Activated naive CD8-positive, alpha-beta T cell treated with anti-CD3 and anti-CD28 coated beads for 36 hours (primary cell): Measurements from ENCODE around the gene NCKAP5. TPM values are rescaled to one million over a fixed set of nuclear protein-coding genes. Genes with fewer than 3 reads are reported as not detected.

Source experiments
- DNase-seq: peaks from one replicate; pipeline ENCODE4 v3.0.0; 2021
- H3K27ac Mint-ChIP-seq: one replicate; pipeline ENCODE4 v1.8.0; 2022; ENCODE audit warnings: mild to moderate bottlenecking, moderate library complexity, mixed read lengths
- H3K27me3 Mint-ChIP-seq: one replicate; pipeline ENCODE4 v1.8.0; 2022; ENCODE audit warnings: mild to moderate bottlenecking, mixed read lengths
- H3K36me3 Mint-ChIP-seq: one replicate; pipeline ENCODE4 v1.8.0; 2021; ENCODE audit warnings: mild to moderate bottlenecking, mixed read lengths
- H3K4me1 Mint-ChIP-seq: one replicate; pipeline ENCODE4 v1.8.0; 2021; ENCODE audit warnings: mixed read lengths
- H3K4me3 Mint-ChIP-seq: one replicate; pipeline ENCODE4 v1.8.0; 2022; ENCODE audit warnings: mild to moderate bottlenecking, moderate library complexity, mixed read lengths
- H3K9me3 Mint-ChIP-seq: one replicate; pipeline ENCODE4 v1.8.0; 2022; ENCODE audit warnings: mixed read lengths
- total RNA-seq, 2 experiments: library from RNA; stranded (reverse); gene quantifications; one replicate each; pipeline ENCODE4 v1.2.3, GENCODE V29; 2021

NCKAP5 gene
- total RNA-seq, 2 experiments from 2014 or later = not detected

DNA sequence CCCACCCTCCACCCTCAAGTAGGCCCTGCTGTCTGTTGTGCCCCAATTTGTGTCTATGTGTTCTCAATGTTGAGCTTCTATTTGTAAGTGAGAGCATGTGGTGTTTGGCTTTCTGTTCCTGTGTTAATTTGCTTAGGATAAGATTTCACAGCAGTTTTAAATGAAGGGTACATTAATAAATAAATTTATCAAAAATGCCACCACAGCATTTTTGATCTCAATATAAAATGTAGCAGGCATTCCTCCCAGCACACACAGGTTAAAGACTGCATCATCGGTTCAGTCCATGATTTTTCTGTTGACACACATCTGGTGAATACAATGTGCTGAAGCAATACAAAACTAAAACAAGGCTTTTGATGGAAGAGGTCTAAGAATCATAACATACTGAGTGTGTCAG lies 486.2 kb downstream of the NCKAP5 start:
- no peak overlapping the region for H3K27ac Mint-ChIP-seq
- no peaks in the 10 kb centered on the region for H3K4me1 Mint-ChIP-seq
- no peak for DNase-seq
- no peak overlapping the region for H3K4me3 Mint-ChIP-seq
- H3K27me3 Mint-ChIP-seq = no peaks in the 10 kb centered on the region
- peaks cover 1% of the 10 kb centered on the region for H3K9me3 Mint-ChIP-seq
- no peaks in the 10 kb centered on the region for H3K36me3 Mint-ChIP-seq

GRCh38 chr2:133080822-133081221 lies 487.4 kb downstream of the NCKAP5 start:
- Mint-ChIP-seq H3K4me1 (no peaks in the 10 kb centered on the region), H3K27ac (no peak overlapping the region), H3K27me3 (no peaks in the 10 kb centered on the region), H3K9me3 (peaks cover 1% of the 10 kb centered on the region), H3K4me3 (no peak overlapping the region), H3K36me3 (no peaks in the 10 kb centered on the region)
- no peak for DNase-seq

DNA sequence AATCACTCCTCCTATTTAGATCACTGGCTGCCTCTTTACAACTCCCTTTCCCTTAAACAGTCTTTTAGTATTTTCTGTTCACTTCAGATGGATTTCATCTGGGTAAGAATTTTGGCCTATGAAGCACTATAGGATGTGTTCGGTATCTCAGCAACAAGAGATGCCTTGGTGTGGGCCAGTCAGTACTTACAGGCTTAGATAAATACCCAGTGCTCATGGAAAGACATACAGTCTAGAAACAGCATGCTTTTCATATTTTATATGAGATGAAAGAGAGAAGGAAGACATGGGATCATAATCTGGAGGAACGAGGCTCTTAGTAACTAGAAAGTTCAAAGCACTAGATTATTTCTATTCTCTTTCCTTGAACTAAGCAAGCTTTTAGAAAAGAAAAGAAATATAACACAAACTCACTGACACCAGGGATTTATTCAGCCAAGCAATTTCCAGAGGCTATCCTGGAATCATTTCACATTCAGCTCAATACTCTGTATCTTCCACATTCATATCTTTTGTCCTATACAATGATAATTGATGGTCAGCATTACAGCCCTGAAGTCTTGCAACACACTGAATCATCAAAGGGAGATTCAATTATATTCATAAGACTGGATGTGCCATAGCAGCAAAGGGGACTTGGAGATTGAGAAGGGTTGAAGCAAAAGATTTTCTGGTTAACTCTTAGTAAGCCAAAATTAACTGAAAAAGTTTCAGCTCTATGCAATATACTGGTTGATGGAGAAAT lies 489.4 kb downstream of the NCKAP5 start:
- H3K27me3 Mint-ChIP-seq = no peaks in the 10 kb centered on the region
- H3K4me3 Mint-ChIP-seq = no peak overlapping the region
- H3K27ac Mint-ChIP-seq = no peak overlapping the region
- no peaks in the 10 kb centered on the region for H3K36me3 Mint-ChIP-seq
- no peaks in the 10 kb centered on the region for H3K4me1 Mint-ChIP-seq
- no peak for DNase-seq
- H3K9me3 Mint-ChIP-seq = peaks cover 3% of the 10 kb centered on the region

DNA sequence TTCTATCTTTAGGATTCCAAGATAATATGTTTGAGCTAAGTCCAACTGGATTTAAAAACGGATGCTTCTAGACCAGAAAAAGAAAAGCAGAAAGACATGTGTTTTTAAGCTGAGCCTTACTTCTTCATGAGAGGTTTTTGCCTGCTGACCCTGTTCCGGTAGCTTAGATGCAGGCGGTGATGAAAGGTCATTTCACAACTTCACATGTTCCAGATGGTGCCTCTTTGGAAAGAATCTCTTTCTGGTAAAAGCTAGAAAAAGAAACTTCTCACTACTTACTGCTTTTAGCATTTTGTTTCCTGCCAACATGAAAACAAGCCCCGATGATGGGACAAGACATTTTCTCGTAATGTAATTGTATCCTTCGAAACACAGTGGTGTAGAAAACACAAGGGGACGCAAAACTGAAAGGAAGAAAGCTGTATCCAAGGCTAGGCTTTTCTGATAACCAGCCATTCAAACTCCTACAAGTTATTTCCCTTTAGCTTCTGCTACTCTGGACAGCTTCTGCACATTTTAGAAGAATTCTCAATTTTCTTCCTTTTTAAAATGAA lies 490.9 kb downstream of the NCKAP5 start:
- no peak overlapping the region for H3K4me3 Mint-ChIP-seq
- no peaks in the 10 kb centered on the region for H3K4me1 Mint-ChIP-seq
- H3K27me3 Mint-ChIP-seq = no peaks in the 10 kb centered on the region
- DNase-seq = no peak
- no peaks in the 10 kb centered on the region for H3K36me3 Mint-ChIP-seq
- H3K9me3 Mint-ChIP-seq = peaks cover 3% of the 10 kb centered on the region
- no peak overlapping the region for H3K27ac Mint-ChIP-seq

GRCh38 chr2:133072837-133073694 lies 495.2 kb downstream of the NCKAP5 start:
- no peak overlapping the region for H3K27ac Mint-ChIP-seq
- no peaks in the 10 kb centered on the region for H3K36me3 Mint-ChIP-seq
- H3K9me3 Mint-ChIP-seq = peaks cover 2% of the 10 kb centered on the region
- no peak overlapping the region for H3K4me3 Mint-ChIP-seq
- DNase-seq = no peak
- H3K27me3 Mint-ChIP-seq = no peaks in the 10 kb centered on the region
- H3K4me1 Mint-ChIP-seq = no peaks in the 10 kb centered on the region

DNA sequence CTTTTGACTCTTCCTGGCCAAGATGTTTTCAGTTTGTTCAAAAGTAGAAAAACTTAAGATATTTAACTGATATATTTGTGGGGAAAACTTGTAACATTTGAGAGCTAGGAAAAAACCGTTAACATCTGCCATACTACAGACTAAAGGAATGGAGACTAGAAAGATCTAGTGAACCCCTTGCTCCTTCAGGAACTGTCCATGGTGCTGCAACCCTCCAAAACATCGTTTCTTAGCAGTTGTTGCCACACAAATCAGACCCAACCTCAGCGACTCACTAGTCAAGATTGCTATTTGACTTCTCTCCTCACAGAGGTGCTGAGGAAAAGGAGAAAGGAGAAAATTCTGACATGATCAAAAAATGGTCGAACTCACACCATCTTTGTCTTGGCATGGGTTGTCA lies 504.5 kb downstream of the NCKAP5 start:
- DNase-seq = no peak
- H3K4me1 Mint-ChIP-seq = no peaks in the 10 kb centered on the region
- H3K27ac Mint-ChIP-seq = no peak overlapping the region
- H3K36me3 Mint-ChIP-seq = no peaks in the 10 kb centered on the region
- no peak overlapping the region for H3K4me3 Mint-ChIP-seq
- H3K9me3 Mint-ChIP-seq = no peaks in the 10 kb centered on the region
- no peaks in the 10 kb centered on the region for H3K27me3 Mint-ChIP-seq

GRCh38 chr2:133062931-133063665 lies 505.2 kb downstream of the NCKAP5 start:
- Mint-ChIP-seq H3K9me3 (no peaks in the 10 kb centered on the region), H3K4me1 (no peaks in the 10 kb centered on the region), H3K27ac (no peak overlapping the region), H3K27me3 (no peaks in the 10 kb centered on the region), H3K36me3 (no peaks in the 10 kb centered on the region), H3K4me3 (no peak overlapping the region)
- no peak for DNase-seq

- Mint-ChIP-seq H3K4me3 (no peak overlapping the region), H3K27ac (no peak overlapping the region), H3K9me3 (no peaks in the 10 kb centered on the region), H3K27me3 (no peaks in the 10 kb centered on the region), H3K36me3 (no peaks in the 10 kb centered on the region), H3K4me1 (no peaks in the 10 kb centered on the region)
- DNase-seq = no peak
These were observed 506.2 kb downstream of the NCKAP5 start for GRCh38 chr2:133061874-133062593.

- no peaks in the 10 kb centered on the region for H3K36me3 Mint-ChIP-seq
- no peaks in the 10 kb centered on the region for H3K27me3 Mint-ChIP-seq
- H3K4me3 Mint-ChIP-seq = no peak overlapping the region
- DNase-seq = no peak
- H3K9me3 Mint-ChIP-seq = no peaks in the 10 kb centered on the region
- no peaks in the 10 kb centered on the region for H3K4me1 Mint-ChIP-seq
- H3K27ac Mint-ChIP-seq = no peak overlapping the region
These were observed 514.0 kb downstream of the NCKAP5 start for GRCh38 chr2:133054297-133054696.

GRCh38 chr2:133053541-133053940 lies 514.7 kb downstream of the NCKAP5 start:
- no peaks in the 10 kb centered on the region for H3K4me1 Mint-ChIP-seq
- no peaks in the 10 kb centered on the region for H3K36me3 Mint-ChIP-seq
- no peaks in the 10 kb centered on the region for H3K27me3 Mint-ChIP-seq
- H3K9me3 Mint-ChIP-seq = no peaks in the 10 kb centered on the region
- DNase-seq = no peak
- H3K4me3 Mint-ChIP-seq = no peak overlapping the region
- no peak overlapping the region for H3K27ac Mint-ChIP-seq

GRCh38 chr2:133045787-133046186 lies 522.5 kb downstream of the NCKAP5 start:
- Mint-ChIP-seq H3K36me3 (no peaks in the 10 kb centered on the region), H3K4me3 (no peak overlapping the region), H3K27ac (no peak overlapping the region), H3K27me3 (no peaks in the 10 kb centered on the region), H3K9me3 (no peaks in the 10 kb centered on the region), H3K4me1 (no peaks in the 10 kb centered on the region)
- DNase-seq = no peak

GRCh38 chr2:133044556-133044955 lies 523.7 kb downstream of the NCKAP5 start:
- no peaks in the 10 kb centered on the region for H3K9me3 Mint-ChIP-seq
- DNase-seq = no peak
- no peak overlapping the region for H3K27ac Mint-ChIP-seq
- H3K27me3 Mint-ChIP-seq = no peaks in the 10 kb centered on the region
- H3K36me3 Mint-ChIP-seq = no peaks in the 10 kb centered on the region
- no peak overlapping the region for H3K4me3 Mint-ChIP-seq
- H3K4me1 Mint-ChIP-seq = no peaks in the 10 kb centered on the region

GRCh38 chr2:133040170-133040569 lies 528.1 kb downstream of the NCKAP5 start:
- no peaks in the 10 kb centered on the region for H3K4me1 Mint-ChIP-seq
- no peak overlapping the region for H3K4me3 Mint-ChIP-seq
- no peaks in the 10 kb centered on the region for H3K36me3 Mint-ChIP-seq
- no peak overlapping the region for H3K27ac Mint-ChIP-seq
- no peaks in the 10 kb centered on the region for H3K27me3 Mint-ChIP-seq
- H3K9me3 Mint-ChIP-seq = peaks cover 15% of the 10 kb centered on the region
- no peak for DNase-seq

DNA sequence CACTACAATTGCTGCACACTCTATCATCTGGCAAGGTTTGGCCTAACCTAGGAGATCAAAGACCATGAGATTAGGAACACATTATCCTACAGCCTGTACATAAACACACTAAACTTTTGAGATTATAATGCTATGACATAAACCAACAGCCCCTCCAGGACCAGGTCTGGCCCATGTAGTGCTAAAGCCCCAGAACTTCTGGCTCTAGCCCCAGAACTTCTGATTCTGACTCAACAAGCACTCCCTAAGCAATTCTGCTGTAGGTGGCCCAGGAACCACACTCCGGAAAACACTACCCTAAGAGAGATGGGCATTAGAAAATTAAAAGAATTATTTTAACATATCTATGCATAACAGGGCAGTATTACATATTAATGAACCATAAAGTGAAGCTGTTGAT lies 528.7 kb downstream of the NCKAP5 start:
- H3K4me1 Mint-ChIP-seq = no peaks in the 10 kb centered on the region
- no peak for DNase-seq
- no peaks in the 10 kb centered on the region for H3K27me3 Mint-ChIP-seq
- no peak overlapping the region for H3K27ac Mint-ChIP-seq
- H3K9me3 Mint-ChIP-seq = peaks cover 17% of the 10 kb centered on the region
- no peaks in the 10 kb centered on the region for H3K36me3 Mint-ChIP-seq
- H3K4me3 Mint-ChIP-seq = no peak overlapping the region
